Amniotic stem cell (primary cell): ENCODE measurements around the gene TUBB1.

Experiments used
- DNase-seq: peaks from one replicate; lab custom pipeline; 2025; lab: John Stamatoyannopoulos, UW

The TUBB1 gene

GRCh38 chr20:59043698-59044097, 24.5 kb downstream of the TUBB1 start:
- DNase-seq, result no peak

- DNase-seq, result no peak
These were observed 25.1 kb downstream of the TUBB1 start for GRCh38 chr20:59044295-59044694.

GRCh38 chr20:59044796-59045195, 25.6 kb downstream of the TUBB1 start:
- DNase-seq, result no peak

GRCh38 chr20:59046862-59047261, 27.6 kb downstream of the TUBB1 start:
- DNase-seq, result no peak

- DNase-seq, result no peak
These were observed 28.9 kb downstream of the TUBB1 start for GRCh38 chr20:59047938-59048680.

- no peak for DNase-seq
These were observed 29.4 kb downstream of the TUBB1 start for GRCh38 chr20:59048681-59049030.

- DNase-seq, result no peak
These were observed 31.2 kb downstream of the TUBB1 start for GRCh38 chr20:59050437-59050836.

- no peak for DNase-seq
These were observed 32.5 kb downstream of the TUBB1 start for GRCh38 chr20:59051666-59052185.

GRCh38 chr20:59055302-59055701, 36.1 kb downstream of the TUBB1 start:
- no peak for DNase-seq

- DNase-seq, result no peak
These were observed 42.9 kb downstream of the TUBB1 start for GRCh38 chr20:59062081-59062480.

- DNase-seq, result peak; percentile 45
These were observed 44.4 kb downstream of the TUBB1 start for GRCh38 chr20:59063358-59064213.

- DNase-seq, result no peak
These were observed 45.0 kb downstream of the TUBB1 start for GRCh38 chr20:59064214-59064722.

- DNase-seq, result no peak
These were observed 49.3 kb downstream of the TUBB1 start for GRCh38 chr20:59068534-59068933.

GRCh38 chr20:59069026-59069425, 49.8 kb downstream of the TUBB1 start:
- DNase-seq, result no peak

- no peak for DNase-seq
These were observed 52.0 kb downstream of the TUBB1 start for GRCh38 chr20:59071216-59071615.

GRCh38 chr20:59073582-59073981, 54.4 kb downstream of the TUBB1 start:
- no peak for DNase-seq

GRCh38 chr20:59074456-59074855, 55.2 kb downstream of the TUBB1 start:
- DNase-seq, result no peak

- DNase-seq, result no peak
These were observed 56.8 kb downstream of the TUBB1 start for GRCh38 chr20:59075934-59076508.
